Urinary bladder (tissue), 4 donors: ENCODE results near the gene KLHL9. TPM values are rescaled to one million over a fixed set of nuclear protein-coding genes. Genes with fewer than 3 reads are reported as not detected.

Experiments
- DNase-seq: peaks from one replicate; pipeline ENCODE4 v3.0.0-alpha.2; 2015; ENCODE audit errors: extremely low spot score
- H3K27ac ChIP-seq: one replicate; pipeline ENCODE4 v1.5.1; 2013; ENCODE audit warnings: low read depth, mild to moderate bottlenecking, moderate library complexity
- H3K36me3 ChIP-seq: one replicate; pipeline ENCODE4 v1.6.1; 2013; ENCODE audit warnings: mild to moderate bottlenecking, moderate library complexity; ENCODE audit not compliant: insufficient read depth
- H3K4me1 ChIP-seq: one replicate; pipeline ENCODE4 v1.6.1; 2013; ENCODE audit warnings: mild to moderate bottlenecking, moderate library complexity; ENCODE audit not compliant: insufficient read depth
- H3K4me3 ChIP-seq: one replicate; pipeline ENCODE4 v1.5.1; 2013; ENCODE audit warnings: low read depth, low read length
- WGBS: extraction: QIAGEN DNeasy Blood & Tissue Kit; methylation state at CpG from one replicate; pipeline ENCODE4 v1.1.7; 2013; 5-methylcytosine and 5-hydroxymethylcytosine counted together
- polyA plus RNA-seq: library from polyadenylated mRNA; stranded (reverse); fragments of 200-250 nt; gene quantifications from one replicate; pipeline ENCODE4 v1.2.3, GENCODE V29; 2013
- total RNA-seq: library from RNA; depleted of rRNA; stranded (reverse); fragments of >200 nt; gene quantifications from one replicate; pipeline ENCODE4 v1.2.3, GENCODE V29; 2014
- donor health status: healthy with polysubstance abuse.
- donor health status: healthy.

KLHL9 gene
- total and polyA plus RNA-seq, 2 donors: 15.3 to 45.7 TPM

DNA sequence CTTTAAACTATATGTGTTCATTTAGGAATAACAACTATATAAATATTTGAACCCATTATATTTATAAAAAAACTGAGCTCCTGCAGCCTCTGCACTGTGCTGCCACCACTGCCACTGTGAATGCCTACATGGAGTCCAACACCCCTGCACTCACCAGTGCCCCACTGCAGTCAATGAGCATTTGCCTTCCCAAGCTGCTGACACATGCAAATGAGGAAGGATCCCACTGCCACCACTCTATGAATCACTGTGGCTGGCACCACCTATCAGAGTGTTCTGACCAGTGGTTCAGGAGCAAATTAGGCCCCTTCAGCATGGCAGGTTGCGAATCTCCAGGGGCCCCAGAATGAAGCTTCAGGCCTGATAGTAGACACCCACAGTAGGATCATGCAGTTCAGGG is 39.2 kb downstream of the KLHL9 start:
- no peaks in the 10 kb centered on the region for H3K36me3 ChIP-seq
- H3K4me1 ChIP-seq: no peaks in the 10 kb centered on the region
- no peak overlapping the region for H3K27ac ChIP-seq
- 82% methylated on average over 1 of the region's 1 CpG for WGBS
- no peak overlapping the region for H3K4me3 ChIP-seq
- no peak for DNase-seq

- Histone ChIP-seq H3K4me3 (no peak overlapping the region), H3K36me3 (no peaks in the 10 kb centered on the region), H3K4me1 (no peaks in the 10 kb centered on the region), H3K27ac (no peak overlapping the region)
- 51% methylated on average over 6 of the region's 6 CpGs for whole genome bisulfite sequencing
- no peak for DNase-seq
Measured at GRCh38 chr9:21294904-21295538, 40.2 kb downstream of the KLHL9 start.

DNA sequence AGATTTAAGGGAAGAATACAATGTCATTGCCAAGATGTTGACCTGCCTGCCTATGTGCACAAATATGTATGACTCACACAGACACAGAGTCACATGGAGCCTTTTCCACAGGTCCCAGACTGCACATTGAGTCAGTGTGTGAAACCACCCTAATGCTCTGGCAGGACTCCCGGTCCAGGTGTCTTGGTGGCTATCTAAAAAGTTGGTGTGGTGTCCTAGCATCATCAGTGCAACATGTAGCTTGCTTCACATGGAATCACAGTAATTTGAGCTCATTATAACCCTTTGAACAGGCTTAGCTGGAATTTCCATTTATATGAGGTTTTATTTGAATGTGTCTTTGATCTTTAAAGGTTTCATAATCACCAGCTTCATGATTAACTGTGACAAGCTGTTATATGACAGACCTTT is 40.8 kb downstream of the KLHL9 start:
- Histone ChIP-seq H3K36me3 (no peaks in the 10 kb centered on the region), H3K27ac (no peak overlapping the region), H3K4me1 (no peaks in the 10 kb centered on the region), H3K4me3 (no peak overlapping the region)
- WGBS: 60% methylated on average over 1 of the region's 1 CpG
- no peak for DNase-seq

DNA sequence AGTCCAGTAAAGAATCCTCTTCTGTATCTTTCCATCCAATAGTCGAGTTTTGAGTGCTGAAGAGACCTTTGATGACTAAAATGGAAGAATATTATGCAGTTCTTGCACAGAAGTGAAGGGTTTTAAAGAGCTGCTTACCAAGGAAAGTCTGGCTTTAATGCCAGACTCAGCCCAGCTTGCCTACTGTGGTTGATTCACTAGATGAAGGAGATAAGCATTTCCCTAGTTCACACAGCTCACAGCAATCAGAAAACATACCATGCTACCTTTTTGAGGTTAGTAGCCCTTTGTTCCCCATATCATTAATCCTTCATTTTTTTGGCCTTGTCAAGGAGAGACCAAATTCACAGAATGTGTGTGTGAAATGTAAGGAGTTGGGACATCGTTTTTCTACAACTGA is 45.4 kb downstream of the KLHL9 start:
- Histone ChIP-seq H3K36me3 (no peaks in the 10 kb centered on the region), H3K4me3 (no peak overlapping the region), H3K27ac (no peak overlapping the region), H3K4me1 (no peaks in the 10 kb centered on the region)
- DNase-seq: no peak
- 41% methylated on average over 2 of the region's 2 CpGs for WGBS

DNA sequence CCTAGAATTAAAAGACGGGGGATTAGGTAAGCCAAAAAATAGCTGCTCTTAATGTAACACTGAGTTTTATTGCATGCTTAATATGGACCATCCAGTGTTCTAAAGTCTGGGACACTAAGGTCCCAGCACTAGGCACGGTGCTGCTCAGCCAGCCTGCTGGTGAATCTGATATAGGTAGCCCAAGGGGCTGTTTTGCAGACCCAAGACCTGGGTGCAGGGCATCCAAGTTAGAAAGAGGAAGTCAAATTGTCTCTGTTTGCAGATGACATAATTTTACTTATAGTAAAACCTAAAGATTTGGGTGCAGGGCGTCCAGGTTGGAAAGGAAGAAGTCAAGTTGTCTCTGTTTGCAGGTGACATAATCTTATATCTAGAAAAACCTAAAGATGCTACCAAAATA is 47.9 kb downstream of the KLHL9 start:
- WGBS: 71% methylated on average over 3 of the region's 3 CpGs
- Histone ChIP-seq H3K4me3 (no peak overlapping the region), H3K36me3 (no peaks in the 10 kb centered on the region), H3K4me1 (no peaks in the 10 kb centered on the region), H3K27ac (no peak overlapping the region)
- DNase-seq: no peak

DNA sequence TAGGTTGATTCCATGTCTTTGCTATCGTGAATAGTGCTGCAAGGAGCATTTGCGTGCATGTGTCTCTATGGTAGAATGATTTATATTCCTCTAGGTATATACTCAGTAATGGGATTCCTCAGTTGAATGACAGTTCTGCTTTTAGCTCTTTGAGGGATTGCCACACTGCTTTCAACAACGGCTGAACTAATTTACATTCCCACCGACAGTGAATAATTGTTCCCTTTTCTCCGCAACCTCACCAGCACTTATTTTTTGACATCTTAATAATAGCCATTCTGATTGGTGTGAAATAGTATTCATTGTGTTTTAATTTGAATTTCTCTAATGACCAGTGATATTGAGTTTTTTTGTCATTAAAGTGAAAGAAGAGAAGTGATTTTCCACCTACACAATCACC is 48.5 kb downstream of the KLHL9 start:
- H3K27ac ChIP-seq: no peak overlapping the region
- no peak for DNase-seq
- H3K4me1 ChIP-seq: no peaks in the 10 kb centered on the region
- H3K4me3 ChIP-seq: no peak overlapping the region
- WGBS: 83% methylated on average over 5 of the region's 5 CpGs
- no peaks in the 10 kb centered on the region for H3K36me3 ChIP-seq

DNA sequence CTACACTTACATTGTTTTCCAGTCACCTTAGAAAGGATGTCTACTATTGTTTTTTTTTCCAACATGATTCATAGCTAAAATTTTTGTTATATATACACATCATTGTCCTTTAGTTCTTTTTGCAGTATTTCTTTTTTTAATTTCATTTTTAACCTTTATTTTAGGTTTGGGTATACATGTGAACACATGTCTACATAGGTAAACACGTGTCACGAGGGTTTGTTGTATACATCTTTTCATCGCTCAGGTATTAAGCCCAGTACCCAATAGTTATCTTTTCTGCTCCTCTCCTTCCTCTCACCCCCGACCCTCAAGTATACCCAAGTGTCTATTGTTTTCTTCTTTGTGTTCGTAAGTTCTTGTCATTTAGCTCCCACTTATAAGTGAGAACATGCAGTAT is 49.1 kb downstream of the KLHL9 start:
- Histone ChIP-seq H3K4me3 (no peak overlapping the region), H3K36me3 (no peaks in the 10 kb centered on the region), H3K27ac (no peak overlapping the region), H3K4me1 (no peaks in the 10 kb centered on the region)
- no peak for DNase-seq
- WGBS: 92% methylated on average over 5 of the region's 5 CpGs

DNA sequence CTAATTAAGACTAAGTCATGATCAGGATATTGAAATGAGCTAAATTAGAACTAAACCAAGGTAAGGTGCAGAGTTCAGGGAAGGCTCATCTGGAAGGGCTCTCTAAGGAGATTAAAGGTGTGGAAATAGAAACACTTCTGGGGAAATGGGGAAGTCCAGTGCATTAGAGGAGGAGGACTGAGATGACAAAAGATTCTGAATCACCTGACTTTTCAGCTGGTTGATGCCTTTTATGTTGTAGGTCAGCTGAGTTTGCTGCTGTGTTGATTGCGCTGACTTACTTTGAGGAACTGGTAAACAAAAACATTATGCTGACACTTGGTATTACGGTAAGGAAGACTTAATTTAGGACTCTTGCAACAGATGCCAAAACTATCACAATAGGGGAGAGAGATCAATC is 53.9 kb downstream of the KLHL9 start:
- 49% methylated on average over 2 of the region's 2 CpGs for WGBS
- no peak overlapping the region for H3K4me3 ChIP-seq

More for the DNA sequence above, 53.9 kb downstream of the KLHL9 start:
- Histone ChIP-seq H3K36me3 (no peaks in the 10 kb centered on the region), H3K4me1 (no peaks in the 10 kb centered on the region), H3K27ac (no peak overlapping the region)
- no peak for DNase-seq

Other genes starting within 250 kb of the KLHL9 start
- gene IFNW1, start 193.6 kb downstream of the KLHL9 start, total RNA-seq: not detected
- not detected for gene IFNW1, start 193.6 kb downstream of the KLHL9 start, polyA plus RNA-seq
- not detected for gene IFNA21, start 168.7 kb downstream of the KLHL9 start, total RNA-seq
- gene IFNA21, start 168.7 kb downstream of the KLHL9 start, polyA plus RNA-seq: not detected
- not detected for gene IFNA4, start 147.8 kb downstream of the KLHL9 start, total RNA-seq
- not detected for gene IFNA4, start 147.8 kb downstream of the KLHL9 start, polyA plus RNA-seq
- not detected for gene IFNA7, start 133.2 kb downstream of the KLHL9 start, total RNA-seq
- not detected for gene IFNA7, start 133.2 kb downstream of the KLHL9 start, polyA plus RNA-seq
- not detected for gene IFNA10, start 128.3 kb downstream of the KLHL9 start, total RNA-seq
- not detected for gene IFNA10, start 128.3 kb downstream of the KLHL9 start, polyA plus RNA-seq
- not detected for gene IFNA16, start 118.1 kb downstream of the KLHL9 start, total RNA-seq
- gene IFNA16, start 118.1 kb downstream of the KLHL9 start, polyA plus RNA-seq: not detected
- not detected for gene IFNA17, start 107.2 kb downstream of the KLHL9 start, total RNA-seq
- not detected for gene IFNA17, start 107.2 kb downstream of the KLHL9 start, polyA plus RNA-seq
- not detected for gene IFNA14, start 95.4 kb downstream of the KLHL9 start, total RNA-seq
- not detected for gene IFNA14, start 95.4 kb downstream of the KLHL9 start, polyA plus RNA-seq
- not detected for gene IFNA5, start 30.1 kb downstream of the KLHL9 start, total RNA-seq
- gene IFNA5, start 30.1 kb downstream of the KLHL9 start, polyA plus RNA-seq: not detected
- not detected for gene IFNA6, start 15.5 kb upstream of the KLHL9 start, total RNA-seq
- not detected for gene IFNA6, start 15.5 kb upstream of the KLHL9 start, polyA plus RNA-seq
- not detected for gene IFNA13, start 32.7 kb upstream of the KLHL9 start, total RNA-seq
- gene IFNA13, start 32.7 kb upstream of the KLHL9 start, polyA plus RNA-seq: not detected
- gene IFNA2, start 50.0 kb upstream of the KLHL9 start, total RNA-seq: not detected
- not detected for gene IFNA2, start 50.0 kb upstream of the KLHL9 start, polyA plus RNA-seq
- gene IFNA8, start 73.7 kb upstream of the KLHL9 start, total RNA-seq: not detected
- not detected for gene IFNA8, start 73.7 kb upstream of the KLHL9 start, polyA plus RNA-seq
- gene IFNA1, start 105.0 kb upstream of the KLHL9 start, total RNA-seq: not detected
- not detected for gene IFNA1, start 105.0 kb upstream of the KLHL9 start, polyA plus RNA-seq
- gene IFNE, start 146.9 kb upstream of the KLHL9 start, total RNA-seq: 1.3 TPM
- 0.29 TPM for gene IFNE, start 146.9 kb upstream of the KLHL9 start, polyA plus RNA-seq